Measurements from ENCODE around the gene PRR35.

The PRR35 gene

DNA sequence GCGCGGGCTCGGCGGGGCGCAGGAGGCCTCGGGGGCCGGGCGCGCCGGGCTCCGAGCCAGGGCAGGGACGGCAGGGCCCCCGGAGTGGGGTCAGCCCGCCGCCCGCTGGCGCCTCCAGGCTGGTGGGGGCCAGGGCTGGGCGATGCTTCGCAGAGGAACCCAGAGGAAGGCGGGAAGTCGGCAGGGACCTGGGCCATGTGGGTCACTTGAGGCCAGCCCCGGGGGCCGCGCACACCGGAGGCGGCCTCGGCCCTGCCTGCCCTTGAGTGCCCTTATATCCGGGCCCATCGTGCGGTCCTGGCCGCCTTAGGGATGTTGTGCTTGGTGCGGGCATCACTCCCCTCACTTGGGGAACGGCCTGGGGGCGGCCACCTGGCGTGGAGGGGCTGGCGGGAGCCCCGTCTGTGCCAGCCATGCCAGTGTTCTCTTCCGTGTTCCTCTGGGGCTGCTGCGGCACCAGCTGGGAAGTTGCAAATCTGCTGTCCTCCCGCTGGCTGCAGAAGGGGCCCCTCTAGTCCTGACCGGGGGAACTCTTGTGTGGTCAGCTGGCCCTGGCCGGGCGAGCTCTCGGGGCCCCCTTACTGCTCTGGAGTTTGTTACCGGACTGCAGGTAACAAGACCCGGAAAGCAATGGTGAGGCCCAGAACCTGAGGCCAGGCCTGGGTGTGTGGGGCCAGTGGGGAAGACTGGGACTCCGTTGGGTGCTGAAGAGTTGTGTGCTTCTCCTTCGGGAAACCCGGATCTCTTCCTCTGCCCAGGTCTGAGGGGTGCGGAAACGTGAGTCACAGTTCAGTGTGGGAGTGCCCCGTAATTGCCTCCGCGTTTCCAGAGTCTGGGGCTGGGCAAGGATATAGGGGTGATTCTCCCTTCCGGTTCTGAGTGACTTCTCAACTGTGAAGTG lies 31.8 kb upstream of the PRR35 start:
- no peak for DNase-seq

DNA sequence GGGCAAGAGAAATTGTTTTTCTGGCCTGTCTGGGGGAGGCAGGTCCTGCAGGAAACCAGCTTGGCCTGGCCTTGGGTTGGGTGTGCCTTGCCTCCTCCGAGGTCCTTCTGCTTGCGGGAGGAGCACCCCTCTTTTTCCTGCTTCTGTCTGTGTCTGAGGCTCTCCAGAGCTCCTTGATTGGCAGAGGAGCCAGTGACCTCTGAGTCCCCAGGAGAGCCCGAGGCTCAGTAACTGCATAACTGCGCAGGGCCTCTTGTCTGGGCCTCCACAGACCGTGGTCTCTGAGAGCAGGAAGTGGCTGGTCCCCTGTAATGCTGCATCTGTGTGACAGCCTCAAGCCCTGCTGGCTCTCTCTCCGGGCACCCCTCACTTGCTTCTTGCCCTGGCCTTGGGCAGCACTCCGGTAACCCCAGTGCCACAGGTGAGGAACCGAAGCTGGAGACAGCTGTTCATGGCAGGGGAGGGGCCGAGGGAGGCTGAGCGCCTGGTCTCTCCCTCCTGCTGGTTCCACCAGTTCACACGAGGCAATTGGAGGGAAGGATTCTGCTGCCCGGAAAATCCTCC lies 31.1 kb upstream of the PRR35 start:
- no peak for DNase-seq

DNA sequence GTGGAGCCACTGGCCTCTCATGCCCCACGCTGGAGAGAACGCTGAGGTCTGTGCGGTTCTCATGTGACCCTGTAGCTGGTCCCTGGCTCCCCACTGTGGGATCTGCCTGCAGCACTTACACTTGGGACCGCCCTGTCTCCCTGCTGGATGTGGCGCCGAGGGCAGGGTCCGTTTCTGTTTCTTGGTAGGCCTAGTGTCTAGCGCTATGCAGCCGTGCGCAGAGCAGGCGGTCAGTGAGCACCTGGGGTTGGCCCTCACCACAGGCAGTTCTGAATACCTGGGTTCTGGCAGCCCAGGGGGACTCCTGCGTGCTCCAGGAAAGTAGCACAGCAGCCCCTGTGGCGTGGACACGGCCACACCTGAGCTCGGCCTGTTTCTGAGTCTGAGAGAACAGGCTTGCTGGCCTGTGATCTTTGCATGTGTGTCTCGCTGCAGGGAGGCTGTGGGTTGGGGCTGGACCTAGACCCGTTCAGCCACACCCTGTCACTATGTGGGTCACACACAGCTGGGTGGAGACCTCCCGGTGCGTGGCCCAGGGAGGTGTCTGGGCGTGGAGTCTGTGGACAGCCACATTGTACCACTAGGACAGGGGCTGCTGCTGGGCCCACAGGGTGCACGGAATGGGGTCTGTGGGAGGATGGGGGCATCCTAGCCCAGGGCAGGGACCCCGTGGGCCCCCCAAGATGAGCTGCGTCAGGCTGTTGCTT lies 29.9 kb upstream of the PRR35 start:
- no peak for DNase-seq

DNA sequence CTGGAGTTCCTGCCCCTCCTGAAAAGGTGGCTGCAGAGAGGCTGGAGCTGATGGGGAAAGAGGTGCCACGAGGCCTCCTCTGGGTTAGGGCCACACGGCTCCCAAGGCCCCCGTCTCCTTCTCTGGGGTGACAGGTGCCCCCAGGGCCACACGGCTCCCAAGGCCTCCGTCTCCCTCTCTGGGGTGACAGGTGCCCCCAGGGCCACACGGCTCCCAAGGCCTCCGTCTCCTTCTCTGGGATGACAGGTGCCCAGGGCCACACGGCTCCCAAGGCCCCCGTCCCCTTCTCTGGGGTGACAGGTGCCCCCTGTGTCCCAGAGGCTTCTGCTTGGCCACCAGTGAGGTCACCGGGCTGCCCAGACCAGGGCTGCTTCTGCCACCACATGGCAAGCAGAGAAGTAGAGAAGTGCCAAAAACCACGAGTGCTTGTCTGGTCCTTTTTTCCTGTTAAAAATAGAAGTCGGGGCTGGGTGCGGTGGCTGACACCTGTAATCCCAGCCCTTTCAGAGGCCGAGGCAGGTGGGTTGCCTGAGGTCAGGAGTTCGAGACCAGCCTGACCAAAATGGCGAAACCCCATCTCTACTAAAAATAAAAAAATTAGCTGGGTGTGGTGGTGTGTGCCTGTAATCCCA lies 28.6 kb upstream of the PRR35 start:
- DNase-seq: no peak

DNA sequence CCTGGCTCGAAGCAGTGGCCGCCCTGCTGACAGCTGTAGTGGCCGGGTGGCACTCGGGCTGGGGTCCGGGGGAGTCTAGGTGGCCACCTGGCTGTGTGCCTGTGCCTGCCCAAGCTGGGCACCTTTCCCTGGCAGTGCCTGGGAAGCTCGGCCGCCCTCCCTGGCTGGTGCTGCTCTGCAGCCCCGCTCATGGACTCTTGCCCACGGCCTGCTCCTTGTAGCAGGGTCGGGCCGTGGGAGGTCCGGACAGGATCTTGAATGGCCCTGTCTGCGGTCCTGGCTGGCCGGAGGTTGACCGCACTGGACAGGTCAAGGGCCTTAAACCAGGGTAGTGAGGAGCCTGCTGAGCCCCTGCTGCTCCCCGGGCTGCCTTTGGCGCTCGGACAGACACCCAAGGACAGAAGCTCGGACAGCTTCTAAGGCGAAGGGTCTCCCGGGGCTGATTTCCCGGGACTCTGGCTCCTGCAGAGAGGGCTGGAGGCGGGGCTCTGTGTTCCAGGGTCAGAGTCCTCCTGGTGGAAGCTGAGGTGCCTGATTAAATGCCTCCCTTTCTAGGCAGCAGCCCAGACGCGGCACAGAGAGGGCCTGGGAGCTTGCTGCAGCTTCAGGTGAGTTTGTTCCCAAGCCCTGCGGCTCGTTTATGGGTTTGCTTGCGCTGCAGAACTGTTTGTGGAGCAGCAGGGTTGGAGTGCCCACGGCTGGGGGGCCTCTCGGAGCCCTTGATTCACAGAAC lies 26.6 kb upstream of the PRR35 start:
- DNase-seq: no peak

DNA sequence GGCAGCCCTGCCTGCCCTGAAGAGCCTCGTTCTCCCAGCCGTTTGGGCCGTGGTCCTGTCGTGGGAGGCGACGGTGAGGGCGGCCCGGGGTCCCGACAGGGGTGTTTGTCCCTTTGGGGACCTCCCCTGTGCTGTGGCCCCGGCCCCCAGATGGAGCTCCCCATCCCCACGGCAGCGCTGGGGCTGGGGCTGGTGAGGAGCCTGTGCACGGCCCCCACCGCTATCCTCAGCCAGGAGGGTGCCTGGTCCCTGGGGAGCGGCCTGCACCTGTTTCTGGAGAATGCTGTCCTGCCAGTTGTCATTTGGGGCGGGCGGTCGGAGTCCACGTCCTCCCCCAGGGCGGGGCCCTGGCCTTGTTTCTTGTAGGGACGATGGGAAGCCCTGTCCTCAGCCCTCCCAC lies 26.1 kb upstream of the PRR35 start:
- DNase-seq: no peak

DNA sequence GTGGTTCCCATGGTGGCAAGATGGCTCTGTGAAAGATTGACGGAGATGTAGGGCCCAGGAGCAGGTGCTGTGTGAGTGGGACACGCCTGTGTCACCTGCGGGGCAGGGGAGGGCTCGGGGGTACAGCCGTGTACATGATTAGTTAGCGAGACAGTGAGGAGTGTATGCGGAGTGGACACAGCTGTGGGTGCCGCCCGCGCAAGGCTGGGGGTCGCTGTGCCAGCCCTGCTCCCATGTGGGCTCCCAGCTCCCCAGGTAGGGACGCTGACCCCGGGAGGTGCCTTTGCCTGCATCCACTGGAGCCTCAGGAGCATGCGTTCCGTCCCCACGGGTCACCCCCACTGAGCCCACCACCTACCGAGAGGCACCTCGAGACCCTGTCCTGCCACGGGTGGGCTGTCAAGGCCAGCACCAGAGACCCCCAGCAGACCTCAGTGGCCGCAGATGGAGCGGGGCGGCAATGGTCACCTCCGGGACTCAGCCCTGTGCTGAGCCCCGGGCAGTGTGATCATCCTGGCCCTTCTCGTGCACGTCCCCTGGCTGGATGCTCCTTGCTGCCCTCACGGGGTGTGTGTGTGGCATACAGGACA lies 25.2 kb upstream of the PRR35 start:
- DNase-seq: no peak

DNA sequence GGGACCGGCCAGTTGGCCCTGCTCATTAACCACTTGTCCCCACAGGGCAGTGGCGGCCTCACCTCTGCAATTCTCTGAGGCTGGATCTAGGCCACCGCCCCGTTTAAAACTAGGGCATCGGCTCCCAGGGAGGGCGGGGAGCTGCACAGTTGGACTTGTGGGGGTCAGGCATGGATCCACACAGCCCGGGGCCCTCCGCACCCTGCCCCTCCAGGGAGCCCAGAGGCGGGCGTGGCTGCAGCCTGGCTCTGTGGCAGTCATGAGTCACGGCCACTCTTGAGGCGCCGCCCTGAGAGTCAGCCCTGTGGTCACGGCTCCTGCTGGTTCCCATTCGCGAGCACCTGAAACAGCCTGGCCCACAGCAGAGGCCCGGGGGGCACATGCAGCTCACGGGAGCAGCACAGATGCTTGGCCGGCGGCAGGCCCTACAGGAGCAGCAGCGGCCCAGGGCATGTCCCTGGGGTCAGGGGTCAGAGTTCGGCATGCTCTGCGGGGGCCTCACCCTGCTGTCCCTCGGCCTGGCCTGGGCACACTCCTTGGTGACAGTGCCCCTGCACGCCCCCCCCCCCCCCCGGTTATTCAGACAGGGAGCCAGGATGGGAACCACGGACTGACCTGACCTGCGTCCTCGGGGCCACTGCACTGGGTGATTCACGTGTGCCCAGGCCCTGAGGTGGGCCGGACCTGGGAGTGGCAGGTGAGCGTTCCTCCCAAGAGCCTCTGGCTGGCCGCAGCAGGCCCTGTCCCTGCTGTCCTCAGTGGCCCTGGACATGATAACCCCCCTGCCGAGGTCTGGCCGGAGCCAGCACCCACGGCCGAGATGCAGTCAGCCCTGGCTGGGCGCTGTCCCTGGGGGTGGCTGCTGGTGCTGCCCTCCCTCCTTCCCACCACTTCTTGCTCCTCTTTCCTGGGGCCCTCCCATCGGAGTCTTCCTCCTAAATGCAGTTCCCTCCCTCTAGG lies 24.5 kb upstream of the PRR35 start:
- DNase-seq: no peak

DNA sequence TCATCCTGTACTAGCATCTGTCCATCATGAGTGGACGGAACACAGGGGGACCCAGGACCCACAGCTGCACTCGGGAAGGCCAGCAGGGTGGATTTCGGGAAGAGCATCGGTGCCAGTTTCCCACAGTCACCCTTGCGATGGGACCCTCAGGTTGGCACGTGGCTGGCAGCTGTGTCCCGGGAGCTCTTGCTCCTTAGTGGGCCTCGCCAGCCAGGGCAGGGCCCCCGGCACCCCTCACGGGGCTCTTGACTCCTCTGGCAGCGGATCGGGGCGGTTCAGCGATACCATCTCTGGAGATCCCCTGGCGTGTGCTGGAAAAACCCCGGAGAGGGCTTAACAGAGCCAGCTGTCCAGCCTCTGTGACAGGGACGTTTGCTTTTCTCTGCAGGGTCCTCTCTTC lies 23.4 kb upstream of the PRR35 start:
- no peak for DNase-seq

DNA sequence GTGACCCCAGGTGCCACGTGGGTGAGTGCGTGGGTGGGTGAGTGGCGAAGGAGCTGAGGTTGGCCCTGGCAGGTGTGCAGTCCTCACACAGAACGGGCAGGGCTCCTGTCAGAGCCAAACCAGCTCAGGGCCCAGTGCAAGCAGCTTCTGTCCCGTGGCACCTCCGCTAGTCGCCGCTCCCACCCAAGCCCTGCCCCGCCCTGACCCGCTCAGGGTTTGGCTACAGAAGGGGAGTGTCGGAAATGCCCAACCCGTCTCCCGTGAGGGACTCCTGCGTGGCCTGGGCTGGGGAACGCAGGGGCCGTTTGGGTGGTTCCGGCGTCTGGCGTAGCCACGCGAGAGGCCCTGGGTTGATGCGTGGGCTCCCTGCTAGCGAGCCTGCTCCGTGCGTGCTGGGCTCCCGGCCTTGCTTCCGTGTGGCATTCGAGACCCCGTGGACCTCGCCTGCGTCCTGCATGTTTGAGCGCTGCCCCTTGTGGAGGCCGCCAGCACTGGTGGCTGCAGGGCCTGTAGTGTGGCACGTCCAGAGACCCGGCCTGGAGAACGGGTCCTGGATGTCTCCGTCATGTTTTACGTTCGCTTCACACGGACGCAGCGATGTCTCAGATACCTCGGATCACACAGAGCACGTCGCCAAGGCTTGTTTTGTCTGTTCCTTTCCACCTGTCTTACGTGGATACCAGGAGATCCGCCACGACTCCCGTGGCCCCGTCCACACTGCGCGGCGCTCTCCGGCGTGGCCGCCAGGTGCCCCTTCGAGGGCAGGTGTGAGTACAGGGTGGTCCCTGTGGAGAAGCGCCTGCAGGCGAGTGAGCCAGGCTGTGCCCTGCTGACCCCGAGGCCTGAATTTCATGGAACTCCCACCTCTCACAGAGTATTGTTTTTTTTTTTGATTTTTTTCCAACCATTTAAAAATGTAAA lies 22.5 kb upstream of the PRR35 start:
- no peak for DNase-seq

DNA sequence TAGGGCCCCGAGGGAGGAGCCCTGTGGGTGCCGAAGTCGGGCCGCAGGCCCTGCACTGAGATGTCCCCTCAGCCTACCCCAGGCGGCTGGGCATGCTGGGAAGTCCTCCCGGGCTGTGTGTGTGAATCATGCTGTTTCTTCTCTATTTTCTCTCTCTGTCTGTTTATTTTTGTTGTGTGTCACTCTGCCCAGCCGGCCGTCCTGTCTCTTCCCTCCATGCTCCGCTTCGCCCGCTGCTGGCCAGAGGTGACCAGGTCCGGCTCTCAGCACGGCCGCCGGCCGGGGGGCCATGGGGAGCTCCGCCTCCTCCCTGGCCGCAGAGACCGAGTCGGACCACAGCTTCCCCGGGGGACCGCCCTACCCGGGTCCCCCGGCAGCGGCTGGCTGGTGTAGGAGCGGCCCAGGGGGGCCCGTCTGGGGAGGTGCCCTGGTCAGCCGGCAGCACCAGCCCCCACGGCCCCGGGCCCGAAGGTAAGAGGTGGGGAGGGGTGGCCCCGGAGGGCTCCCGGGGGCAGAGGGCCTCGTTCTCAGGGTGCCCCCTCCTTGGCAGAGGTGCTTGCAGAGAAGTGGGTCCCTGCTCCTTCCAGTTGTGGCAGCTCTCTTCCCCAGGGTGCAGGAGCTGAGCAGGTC lies 20.2 kb upstream of the PRR35 start:
- no peak for DNase-seq

DNA sequence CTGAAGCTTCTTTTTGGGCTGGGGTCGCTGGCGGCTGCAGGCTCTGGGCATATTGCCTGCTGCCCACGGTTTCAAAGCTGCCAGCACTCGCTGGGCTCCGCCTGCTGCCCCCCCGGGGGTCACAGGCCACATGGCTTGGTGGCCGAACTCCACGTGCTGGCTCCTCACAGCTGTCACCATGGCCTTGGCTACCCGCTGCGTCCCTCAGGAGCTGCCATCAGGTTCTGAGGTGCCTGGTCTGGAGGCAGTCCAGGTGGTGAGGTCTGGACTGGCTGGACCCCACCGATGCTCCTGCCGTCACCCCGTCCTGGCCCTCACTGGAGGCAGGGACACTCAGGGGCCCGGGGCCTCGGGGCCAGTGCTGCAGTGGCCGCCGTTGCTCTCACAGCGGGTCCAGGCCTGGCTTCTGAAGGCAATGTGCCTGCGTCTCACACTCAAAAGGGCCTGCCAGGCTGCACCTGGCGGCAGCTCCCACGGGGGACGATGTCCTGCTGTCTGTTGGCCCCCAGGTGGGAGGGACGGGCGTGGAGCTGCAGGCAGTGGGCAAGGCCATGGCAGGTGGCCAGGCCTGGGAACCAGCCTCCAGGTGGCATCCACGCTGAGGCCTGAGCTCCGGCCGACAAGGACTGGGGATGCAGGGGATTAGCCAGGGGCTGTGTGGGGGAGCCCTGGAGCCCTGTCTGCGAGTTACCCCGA lies 19.4 kb upstream of the PRR35 start:
- DNase-seq: no peak

DNA sequence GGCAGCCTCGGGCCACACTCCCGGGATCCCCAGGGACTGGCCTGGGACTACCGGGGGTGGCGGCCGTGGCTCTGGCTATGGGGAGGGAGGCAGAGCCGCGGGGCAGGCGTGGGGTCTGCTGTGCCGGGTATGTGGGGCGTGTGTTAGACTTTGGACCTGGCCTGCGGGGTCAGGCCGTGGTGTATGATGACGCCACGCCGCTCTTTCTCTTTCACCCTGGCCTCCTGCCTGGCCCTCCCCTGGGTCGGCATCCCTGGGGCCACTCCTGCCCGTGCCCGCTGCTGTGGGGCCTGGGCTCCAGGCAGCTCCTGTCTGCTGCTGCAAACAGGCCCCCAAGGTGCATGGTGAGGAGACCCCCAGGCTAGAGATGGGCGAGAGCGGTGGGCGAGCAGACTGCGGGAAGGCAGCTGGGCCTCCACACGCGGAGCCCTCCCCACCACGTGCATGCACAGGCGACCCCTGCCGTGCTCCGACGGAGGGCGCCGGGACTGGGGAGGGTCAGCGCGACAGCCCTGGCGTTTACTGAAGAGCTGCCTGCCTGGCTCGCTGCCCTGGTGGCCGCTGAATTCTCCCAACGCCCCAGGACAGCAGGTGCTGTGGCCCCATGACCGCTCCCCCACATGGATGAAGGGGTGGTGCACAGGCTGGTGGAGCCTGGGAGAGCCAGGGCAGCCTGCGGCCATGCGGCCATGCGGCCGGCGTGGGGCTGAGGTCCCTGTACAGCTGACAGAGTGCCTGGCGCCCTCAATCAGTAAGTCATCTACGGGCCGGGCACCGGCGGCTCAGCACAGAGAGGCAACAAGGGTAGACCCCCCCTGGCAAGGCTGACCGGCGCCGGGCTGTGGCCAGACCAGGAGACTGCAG lies 16.7 kb upstream of the PRR35 start:
- no peak for DNase-seq

DNA sequence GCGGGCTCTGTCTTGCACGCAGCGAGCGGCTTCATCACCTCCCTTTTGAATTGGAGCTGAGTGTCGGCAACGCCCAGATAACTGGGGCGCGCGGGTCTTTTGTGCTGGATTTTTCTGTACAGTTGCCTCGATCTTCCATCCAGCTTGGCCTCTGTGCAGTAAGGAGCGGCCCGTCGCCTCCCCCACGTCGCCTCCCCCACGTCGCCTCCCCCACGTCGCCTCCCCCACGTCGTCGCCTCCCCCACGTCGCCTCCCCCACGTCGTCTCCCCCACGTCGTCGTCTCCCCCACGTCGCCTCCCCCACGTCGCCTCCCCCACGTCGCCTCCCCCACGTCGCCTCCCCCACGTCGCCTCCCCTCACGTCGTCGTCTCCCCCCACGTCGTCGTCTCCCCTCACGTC lies 15.7 kb upstream of the PRR35 start:
- DNase-seq: no peak

DNA sequence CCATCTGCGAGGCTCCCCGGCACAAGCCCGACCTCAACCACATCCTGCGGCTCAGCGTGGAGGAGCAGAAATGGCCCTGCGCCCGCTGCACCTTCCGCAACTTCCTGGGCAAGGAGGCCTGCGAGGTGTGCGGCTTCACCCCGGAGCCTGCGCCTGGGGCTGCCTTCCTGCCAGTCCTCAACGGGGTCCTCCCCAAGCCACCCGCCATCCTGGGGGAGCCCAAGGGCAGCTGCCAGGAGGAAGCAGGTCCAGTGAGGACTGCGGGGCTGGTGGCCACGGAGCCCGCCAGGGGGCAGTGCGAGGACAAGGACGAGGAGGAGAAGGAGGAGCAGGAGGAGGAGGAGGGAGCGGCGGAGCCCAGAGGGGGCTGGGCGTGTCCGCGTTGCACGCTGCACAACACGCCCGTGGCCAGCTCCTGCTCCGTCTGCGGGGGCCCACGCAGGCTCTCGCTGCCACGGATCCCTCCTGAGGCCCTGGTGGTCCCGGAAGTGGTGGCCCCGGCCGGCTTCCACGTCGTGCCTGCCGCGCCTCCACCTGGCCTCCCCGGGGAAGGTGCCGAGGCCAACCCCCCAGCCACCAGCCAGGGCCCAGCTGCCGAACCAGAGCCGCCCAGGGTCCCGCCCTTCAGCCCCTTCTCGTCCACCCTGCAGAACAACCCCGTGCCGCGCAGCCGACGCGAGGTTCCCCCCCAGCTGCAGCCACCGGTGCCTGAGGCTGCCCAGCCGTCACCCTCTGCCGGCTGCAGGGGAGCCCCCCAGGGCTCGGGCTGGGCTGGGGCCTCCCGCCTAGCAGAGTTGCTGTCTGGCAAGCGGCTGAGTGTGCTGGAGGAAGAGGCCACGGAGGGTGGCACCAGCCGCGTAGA lies 13.1 kb upstream of the PRR35 start:
- no peak for DNase-seq

DNA sequence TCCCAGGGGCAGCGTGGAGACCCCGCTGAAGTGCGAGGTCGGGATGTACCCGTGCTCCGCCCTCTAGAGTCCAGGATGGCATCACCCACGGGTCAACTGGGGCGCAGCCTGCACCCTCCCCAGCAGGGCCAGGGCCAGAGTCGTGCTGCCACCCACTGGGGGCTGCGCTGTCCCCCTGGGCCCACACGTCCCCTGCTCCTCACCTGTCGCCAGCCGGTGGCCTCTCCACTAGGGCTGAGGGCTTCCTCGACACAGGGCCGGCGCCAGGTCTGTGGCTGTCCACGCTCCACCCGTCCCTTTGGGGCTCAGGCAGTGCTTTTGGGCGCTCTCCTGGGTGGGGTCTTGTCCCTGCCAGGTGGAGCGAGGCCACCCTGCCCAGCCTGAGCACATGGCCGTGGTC lies 11.6 kb upstream of the PRR35 start:
- DNase-seq: no peak

Data from NCI-H1048 (cell line).